Keratinocyte (primary cell): ENCODE measurements around the gene TPO. TPM values are rescaled to one million over a fixed set of nuclear protein-coding genes. Genes with fewer than 3 reads are reported as not detected.

ENCODE experiments used
- DNase-seq: peaks from one replicate; pipeline ENCODE4 v3.0.0-alpha.2; 2011; ENCODE audit warnings: low read depth, missing footprints, low spot score
- FAIRE-seq: peaks from 2 replicates; lab custom pipeline; 2011; peaks lifted over from hg19 to GRCh38; lab: Jason Lieb, UNC
- H2AFZ ChIP-seq: 2 replicates; pipeline ENCODE4 v1.6.0; 2012; ENCODE audit warnings: low read length, control low read depth, inconsistent platforms; ENCODE audit not compliant: control insufficient read depth
- H3K27ac ChIP-seq: 2 replicates; pipeline ENCODE4 v1.5.1; 2011; ENCODE audit warnings: low read length; ENCODE audit not compliant: control insufficient read depth, insufficient read depth
- H3K27me3 ChIP-seq: 3 replicates; pipeline ENCODE4 v1.6.0; 2011; ENCODE audit warnings: low read length; ENCODE audit not compliant: control insufficient read depth, insufficient read depth; ENCODE audit errors: extremely low read depth
- H3K36me3 ChIP-seq, 2 experiments: 2 replicates in 1 of 2; 3 replicates in 1 of 2; pipeline ENCODE4 v1.5.1; 2011; ENCODE audit warnings: low read length in 2 of 2, mild to moderate bottlenecking in 1 of 2; ENCODE audit not compliant: control insufficient read depth in 2 of 2, insufficient read depth in 2 of 2; ENCODE audit errors: extremely low read depth in 1 of 2
- H3K4me1 ChIP-seq: 3 replicates; pipeline ENCODE4 v1.5.1; 2011; ENCODE audit warnings: low read length; ENCODE audit not compliant: control insufficient read depth, insufficient read depth; ENCODE audit errors: extremely low read depth
- H3K4me2 ChIP-seq: 3 replicates; pipeline ENCODE4 v1.6.0; 2011; ENCODE audit warnings: low read depth, low read length; ENCODE audit not compliant: control insufficient read depth, insufficient read depth; ENCODE audit errors: extremely low read depth
- H3K4me3 ChIP-seq, 3 experiments: fragments of 200-600 bp in 1 of 3; sonication (generic) in 1 of 3; 2 replicates in 2 of 3; 3 replicates in 1 of 3; pipeline ENCODE4 v1.5.1; 2011 to 2016; ENCODE audit warnings: low read length in 3 of 3, mild to moderate bottlenecking in 3 of 3, control low read depth in 2 of 3, inconsistent platforms in 1 of 3, low read depth in 1 of 3, mixed read lengths in 1 of 3, mixed run types in 1 of 3, moderate library complexity in 1 of 3; ENCODE audit not compliant: control insufficient read depth in 2 of 3, insufficient read depth in 2 of 3; ENCODE audit errors: extremely low read depth in 1 of 3
- H3K79me2 ChIP-seq: 2 replicates; pipeline ENCODE4 v1.6.0; 2012; ENCODE audit warnings: low read length; ENCODE audit not compliant: control insufficient read depth, insufficient read depth
- H3K9ac ChIP-seq: 3 replicates; pipeline ENCODE4 v1.6.0; 2011; ENCODE audit warnings: low read length; ENCODE audit not compliant: control insufficient read depth, insufficient read depth; ENCODE audit errors: extremely low read depth
- H3K9me1 ChIP-seq: 3 replicates; pipeline ENCODE4 v1.6.0; 2011; ENCODE audit warnings: low read length; ENCODE audit not compliant: control insufficient read depth, insufficient read depth; ENCODE audit errors: extremely low read depth
- H3K9me3 ChIP-seq: 2 replicates; pipeline ENCODE4 v1.5.1; 2012; ENCODE audit warnings: low read depth, low read length; ENCODE audit not compliant: control insufficient read depth
- H4K20me1 ChIP-seq: 3 replicates; pipeline ENCODE4 v1.6.0; 2011; ENCODE audit warnings: low read length; ENCODE audit not compliant: control insufficient read depth, insufficient read depth; ENCODE audit errors: extremely low read depth
- CTCF ChIP-seq, 3 experiments: IDR thresholded peaks in 1 of 3; conservative IDR thresholded peaks in 1 of 3; optimal IDR thresholded peaks in 1 of 3; 2 replicates in 2 of 3; 3 replicates in 1 of 3; pipeline versions ENCODE3 to v1.5.1; 2011; ENCODE audit warnings: low read length in 3 of 3, mild to moderate bottlenecking in 3 of 3, moderate library complexity in 2 of 3, control low read depth in 1 of 3, inconsistent platforms in 1 of 3; ENCODE audit not compliant: insufficient read depth in 2 of 3; ENCODE audit errors: extremely low read depth in 1 of 3
- EZH2 ChIP-seq: IDR thresholded peaks from one replicate; pipeline ENCODE4 v1.6.1; 2012; ENCODE audit warnings: inconsistent platforms, mild to moderate bottlenecking, low read length, moderate library complexity
- dilution Hi-C: fragments of 300-500 bp; cut with MboI; formaldehyde crosslinking; loops from one replicate; pipeline ENCODE4 v1.7.0; 2020; ENCODE audit warnings: low sequenced_read_pairs; ENCODE audit not compliant: extremely low pct_ligation_motif_present
- polyA plus RNA-seq, 5 experiments: library from polyadenylated mRNA; depleted of rRNA in 3 of 5; stranded (reverse) in 3 of 5; stranded (forward) in 1 of 5; unstranded in 1 of 5; fragments of >200 nt; gene quantifications; 1 replicate in 1 of 5; 2 replicates in 3 of 5; 3 replicates in 1 of 5; pipeline versions ENCODE4 v1.2.1 to v1.2.3, GENCODE V29; 2011 to 2012; ENCODE audit warnings: missing spikeins in 2 of 5, low read depth in 1 of 5, low replicate concordance in 1 of 5

The TPO gene
- polyA plus RNA-seq, 1 donor (not counting 4 experiments of a cell fraction or from before 2014, with no cell fraction given), result 0.07 TPM

- Histone ChIP-seq H3K9ac (no peak overlapping the region), H3K9me1 (no peaks in the 10 kb centered on the region), H3K4me1 (no peaks in the 10 kb centered on the region), H4K20me1 (no peaks in the 10 kb centered on the region), H3K36me3 (no peaks in the 10 kb centered on the region), H3K4me3 (no peak overlapping the region), H3K27me3 (no peaks in the 10 kb centered on the region), H3K27ac (no peak overlapping the region), H3K79me2 (no peaks in the 10 kb centered on the region), H3K4me2 (no peak overlapping the region), H2AFZ (no peak overlapping the region), H3K9me3 (no peaks in the 10 kb centered on the region)
- FAIRE-seq, result no peak
- no peak for DNase-seq
- no peak for TF ChIP-seq CTCF (optimal IDR thresholded peaks at IDR 0.05 in 1 of 3, IDR thresholded peaks at IDR 0.05 in 1 of 3, conservative IDR thresholded peaks at IDR 0.05 in 1 of 3; ENCODE audit: extremely low read depth in 1 of 3, insufficient read depth in 2 of 3, low read length in 3 of 3)
- TF ChIP-seq EZH2, result no peak
- dilution Hi-C loops, result no loop called here
These were observed 69.7 kb downstream of the TPO start for GRCh38 chr2:1482981-1483380.

- TF ChIP-seq CTCF (optimal IDR thresholded peaks at IDR 0.05 in 1 of 3, IDR thresholded peaks at IDR 0.05 in 1 of 3, conservative IDR thresholded peaks at IDR 0.05 in 1 of 3; ENCODE audit: extremely low read depth in 1 of 3, insufficient read depth in 2 of 3, low read length in 3 of 3), result no peak
- TF ChIP-seq EZH2, result no peak
- no peaks in the 10 kb centered on the region for H3K36me3 ChIP-seq
These were observed 70.3 kb downstream of the TPO start for GRCh38 chr2:1483551-1483950.

More at GRCh38 chr2:1483551-1483950, 70.3 kb downstream of the TPO start:
- no peaks in the 10 kb centered on the region for H4K20me1 ChIP-seq
- no peak overlapping the region for H3K27ac ChIP-seq
- H3K9ac ChIP-seq, result no peak overlapping the region
- H3K4me2 ChIP-seq, result no peak overlapping the region
- H3K9me3 ChIP-seq, result no peaks in the 10 kb centered on the region
- H3K27me3 ChIP-seq, result no peaks in the 10 kb centered on the region
- dilution Hi-C loops, result no loop called here
- no peak overlapping the region for H2AFZ ChIP-seq
- no peaks in the 10 kb centered on the region for H3K9me1 ChIP-seq
- no peak overlapping the region for H3K4me3 ChIP-seq
- FAIRE-seq (no peak), DNase-seq (no peak)
- no peaks in the 10 kb centered on the region for H3K4me1 ChIP-seq
- H3K79me2 ChIP-seq, result no peaks in the 10 kb centered on the region
